Measurements from ENCODE around the gene TOR1AIP1.

TOR1AIP1 gene

GRCh38 chr1:179867493-179868330, 14.4 kb upstream of the TOR1AIP1 start:
- no peak overlapping the region for H3K4me3 ChIP-seq (ENCODE audit: low read depth, low read length)
- H3K9me3 ChIP-seq (ENCODE audit: control insufficient read depth, insufficient read depth, low read depth, low read length): no peaks in the 10 kb centered on the region
- CTCF ChIA-PET: interaction anchor here (0.6 to 5.0 kb wide), 31 partner anchors 9 to 403 kb away, joined by 3 to 61 read pairs (median 4); partner anchors contain the start of genes CEP350 and TOR1AIP1
- H3K36me3 ChIP-seq (ENCODE audit: control insufficient read depth in 2 of 2, insufficient read depth in 1 of 2, low read length in 2 of 2): peaks cover 16 to 79% of the 10 kb centered on the region in 2 experiments
- POLR2A ChIA-PET: interaction anchor here (1.0 to 1.3 kb wide), 2 partner anchors 10 to 14 kb away, joined by 3 to 4 read pairs; partner anchors contain the start of genes TOR1AIP1 and TOR1AIP2
- H3K4me1 ChIP-seq (ENCODE audit: control insufficient read depth, insufficient read depth, low read length): no peaks in the 10 kb centered on the region
- no peak overlapping the region for H3K27ac ChIP-seq (ENCODE audit: extremely low read depth, low read depth, low read length)
- no peak for TF ChIP-seq ZSCAN30 (tag by site-specific recombination; IDR thresholded peaks at IDR 0.05)
- no peak for TF ChIP-seq ZNF223 (tag by site-specific recombination; IDR thresholded peaks at IDR 0.05)
- TF ChIP-seq FEZF1 (tag by site-specific recombination; IDR thresholded peaks at IDR 0.05): no peak
- peak; percentile 74 for TF ChIP-seq ZNF654 (tag by site-specific recombination; IDR thresholded peaks at IDR 0.05; ENCODE audit: low read depth)
- TF ChIP-seq ZNF211 (tag by site-specific recombination; IDR thresholded peaks at IDR 0.05; ENCODE audit: low read depth): no peak
- TF ChIP-seq IKZF3 (tag by site-specific recombination; IDR thresholded peaks at IDR 0.05): peak; percentile 22; the same call in 1 of the 2 replicates
- TF ChIP-seq WT1 (tag by site-specific recombination; IDR thresholded peaks at IDR 0.05): no peak
- TF ChIP-seq ZNF510 (tag by site-specific recombination; IDR thresholded peaks at IDR 0.05; ENCODE audit: insufficient replicate concordance): no peak
- no peak for TF ChIP-seq ZNF157 (tag by site-specific recombination; IDR thresholded peaks at IDR 0.05)
- no peak for TF ChIP-seq ZBTB20 (tag by site-specific recombination; IDR thresholded peaks at IDR 0.05)
- no peak for TF ChIP-seq ZNF133 (tag by site-specific recombination; IDR thresholded peaks at IDR 0.05)
- TF ChIP-seq CTCF (tag by site-specific recombination; IDR thresholded peaks at IDR 0.05): peak; percentile 43
- no peak for TF ChIP-seq ZNF514 (tag by site-specific recombination; IDR thresholded peaks at IDR 0.05)
- TF ChIP-seq TRIM28 (IDR thresholded peaks at IDR 0.05; ENCODE audit: borderline replicate concordance, low read length): no peak
- TF ChIP-seq ZNF10 (tag by site-specific recombination; IDR thresholded peaks at IDR 0.05): no peak
- no peak for TF ChIP-seq ZNF335 (tag by site-specific recombination; conservative IDR thresholded peaks at IDR 0.05)
- no peak for TF ChIP-seq ZNF580 (tag by site-specific recombination; IDR thresholded peaks at IDR 0.05)
- no peak for TF ChIP-seq GFI1B (tag by site-specific recombination; IDR thresholded peaks at IDR 0.05)
- no peak for TF ChIP-seq ZNF701 (tag by site-specific recombination; IDR thresholded peaks at IDR 0.05)
- no peak for TF ChIP-seq ZNF704 (tag by site-specific recombination; IDR thresholded peaks at IDR 0.05)
- TF ChIP-seq ZNF660 (tag by site-specific recombination; IDR thresholded peaks at IDR 0.05): no peak
- TF ChIP-seq GLIS2 (tag by site-specific recombination; IDR thresholded peaks at IDR 0.05): no peak
- no peak for TF ChIP-seq ZEB2 (tag by site-specific recombination; IDR thresholded peaks at IDR 0.05)
- 0 out of 2 replicates have a peak, but pooled peaks have one; percentile 24 for TF ChIP-seq OSR2 (tag by site-specific recombination; IDR thresholded peaks at IDR 0.05)
- peak; percentile 80; the same call in 1 of the 2 replicates for TF ChIP-seq MZF1 (tag by site-specific recombination; IDR thresholded peaks at IDR 0.05; ENCODE audit: borderline replicate concordance)
- no peak for TF ChIP-seq ZSCAN4 (tag by site-specific recombination; IDR thresholded peaks at IDR 0.05)
- TF ChIP-seq ZNF449 (tag by site-specific recombination; IDR thresholded peaks at IDR 0.05): no peak
- TF ChIP-seq SCRT1 (tag by site-specific recombination; IDR thresholded peaks at IDR 0.05; ENCODE audit: borderline replicate concordance): no peak
- no peak for TF ChIP-seq ZNF24 (tag by site-specific recombination; IDR thresholded peaks at IDR 0.05)
- TF ChIP-seq ZNF404 (tag by site-specific recombination; IDR thresholded peaks at IDR 0.05): no peak
- TF ChIP-seq ZBTB6 (tag by site-specific recombination; IDR thresholded peaks at IDR 0.05): no peak
- TF ChIP-seq MYNN (tag by site-specific recombination; IDR thresholded peaks at IDR 0.05; ENCODE audit: borderline replicate concordance): no peak

Measured in HEK293 (cell line).